Suprapubic skin (tissue), 3 donors: ENCODE data around the gene PRRG3.

Experiments
- EP300 ChIP-seq: sonication (generic); formaldehyde crosslinking; IDR thresholded peaks from one replicate; pipeline ENCODE4 v1.6.1; 2017; ENCODE audit warnings: antibody characterized with exemption
- TF ChIP-seq, protein P1 (sequence below), 2 donors: fragments of 200-600 bp in 1 of 2; fragments of 450-650 bp in 1 of 2; sonication (generic) in 1 of 2; IDR thresholded peaks; one replicate each; pipeline ENCODE4 v1.5.1; 2016 to 2019; ENCODE audit warnings: antibody characterized with exemption in 2 of 2, mild to moderate bottlenecking in 1 of 2, moderate library complexity in 1 of 2

DNA sequence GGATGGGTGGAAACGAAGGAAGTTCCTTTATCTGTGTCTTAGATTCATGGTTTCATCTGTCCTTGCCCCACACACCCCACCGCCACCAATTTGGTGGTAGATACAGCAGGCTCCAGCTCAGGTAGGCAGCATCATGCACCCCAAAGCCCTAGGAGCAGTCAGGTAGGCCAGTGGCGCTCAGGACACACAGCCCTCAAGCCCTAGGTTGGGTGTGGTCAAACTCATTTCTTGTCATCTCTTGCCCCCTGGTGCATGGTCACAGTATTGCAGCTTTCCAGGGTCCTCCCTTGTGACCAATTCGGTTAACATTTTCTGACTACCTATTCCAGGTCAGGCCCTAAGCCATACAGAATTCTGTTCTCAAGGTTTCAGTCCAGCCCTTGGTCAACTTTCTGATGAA lies 14.5 kb upstream of the PRRG3 start:
- TF ChIP-seq, protein P1, sequence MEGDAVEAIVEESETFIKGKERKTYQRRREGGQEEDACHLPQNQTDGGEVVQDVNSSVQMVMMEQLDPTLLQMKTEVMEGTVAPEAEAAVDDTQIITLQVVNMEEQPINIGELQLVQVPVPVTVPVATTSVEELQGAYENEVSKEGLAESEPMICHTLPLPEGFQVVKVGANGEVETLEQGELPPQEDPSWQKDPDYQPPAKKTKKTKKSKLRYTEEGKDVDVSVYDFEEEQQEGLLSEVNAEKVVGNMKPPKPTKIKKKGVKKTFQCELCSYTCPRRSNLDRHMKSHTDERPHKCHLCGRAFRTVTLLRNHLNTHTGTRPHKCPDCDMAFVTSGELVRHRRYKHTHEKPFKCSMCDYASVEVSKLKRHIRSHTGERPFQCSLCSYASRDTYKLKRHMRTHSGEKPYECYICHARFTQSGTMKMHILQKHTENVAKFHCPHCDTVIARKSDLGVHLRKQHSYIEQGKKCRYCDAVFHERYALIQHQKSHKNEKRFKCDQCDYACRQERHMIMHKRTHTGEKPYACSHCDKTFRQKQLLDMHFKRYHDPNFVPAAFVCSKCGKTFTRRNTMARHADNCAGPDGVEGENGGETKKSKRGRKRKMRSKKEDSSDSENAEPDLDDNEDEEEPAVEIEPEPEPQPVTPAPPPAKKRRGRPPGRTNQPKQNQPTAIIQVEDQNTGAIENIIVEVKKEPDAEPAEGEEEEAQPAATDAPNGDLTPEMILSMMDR (IDR thresholded peaks at IDR 0.05): peak in 1 of 2 donors; percentile 45
- TF ChIP-seq EP300: no peak
